Measurements from ENCODE around the gene ADARB1.
A peak's percentile ranks its signal among the peaks of the same experiment; 100 is the strongest.

- TF ChIP-seq CTCF (conservative IDR thresholded peaks at IDR 0.05; ENCODE audit: low read depth, low read length): peak; percentile 93
- TF ChIP-seq EZH2 (IDR thresholded peaks at IDR 0.05; ENCODE audit: borderline replicate concordance, low read depth, low read length, poor library complexity, severe bottlenecking): no peak
Observed at GRCh38 chr21:45140346-45140940, 66.1 kb downstream of the ADARB1 start.
